RWPE1 (cell line): Measurements from ENCODE around the gene ELN.

Experiments
- CTCF ChIA-PET: fragments of 350-600 bp; sonication (Branson Sonifier 250); formaldehyde crosslinking; extraction: SDS; loops from one replicate; lab custom pipeline; 2021; lab: Yijun Ruan, JAX
- POLR2A ChIA-PET: fragments of 400-600 bp; formaldehyde crosslinking; extraction: SDS; loops from one replicate; lab custom pipeline; 2020; ENCODE audit warnings: antibody characterized with exemption; ENCODE audit not compliant: low non-redundant PET; lab: Yijun Ruan, JAX
- DNase-seq: peaks from one replicate; pipeline ENCODE4 v3.0.0; 2012; ENCODE audit warnings: low spot score
- H3K27ac ChIP-seq: fragments of 450-650 bp; 2 replicates; pipeline ENCODE4 v1.5.1; 2017
- TF ChIP-seq, protein P1 (sequence below): fragments of 450-650 bp; conservative IDR thresholded peaks from 2 replicates; pipeline ENCODE4 v1.5.1; 2017; ENCODE audit warnings: low read depth, mild to moderate bottlenecking

The ELN gene

GRCh38 chr7:74037609-74038008 lies 9.6 kb downstream of the ELN start:
- POLR2A ChIA-PET: no interaction called here
- TF ChIP-seq, protein P1, sequence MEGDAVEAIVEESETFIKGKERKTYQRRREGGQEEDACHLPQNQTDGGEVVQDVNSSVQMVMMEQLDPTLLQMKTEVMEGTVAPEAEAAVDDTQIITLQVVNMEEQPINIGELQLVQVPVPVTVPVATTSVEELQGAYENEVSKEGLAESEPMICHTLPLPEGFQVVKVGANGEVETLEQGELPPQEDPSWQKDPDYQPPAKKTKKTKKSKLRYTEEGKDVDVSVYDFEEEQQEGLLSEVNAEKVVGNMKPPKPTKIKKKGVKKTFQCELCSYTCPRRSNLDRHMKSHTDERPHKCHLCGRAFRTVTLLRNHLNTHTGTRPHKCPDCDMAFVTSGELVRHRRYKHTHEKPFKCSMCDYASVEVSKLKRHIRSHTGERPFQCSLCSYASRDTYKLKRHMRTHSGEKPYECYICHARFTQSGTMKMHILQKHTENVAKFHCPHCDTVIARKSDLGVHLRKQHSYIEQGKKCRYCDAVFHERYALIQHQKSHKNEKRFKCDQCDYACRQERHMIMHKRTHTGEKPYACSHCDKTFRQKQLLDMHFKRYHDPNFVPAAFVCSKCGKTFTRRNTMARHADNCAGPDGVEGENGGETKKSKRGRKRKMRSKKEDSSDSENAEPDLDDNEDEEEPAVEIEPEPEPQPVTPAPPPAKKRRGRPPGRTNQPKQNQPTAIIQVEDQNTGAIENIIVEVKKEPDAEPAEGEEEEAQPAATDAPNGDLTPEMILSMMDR: no peak
- no peak for DNase-seq
- CTCF ChIA-PET: interaction anchor here (1.6 to 2.2 kb wide), 2 partner anchors 11 kb away, joined by 6 to 7 read pairs; no protein-coding TSS in a partner anchor
- H3K27ac ChIP-seq: peak overlapping the region; percentile 85

DNA sequence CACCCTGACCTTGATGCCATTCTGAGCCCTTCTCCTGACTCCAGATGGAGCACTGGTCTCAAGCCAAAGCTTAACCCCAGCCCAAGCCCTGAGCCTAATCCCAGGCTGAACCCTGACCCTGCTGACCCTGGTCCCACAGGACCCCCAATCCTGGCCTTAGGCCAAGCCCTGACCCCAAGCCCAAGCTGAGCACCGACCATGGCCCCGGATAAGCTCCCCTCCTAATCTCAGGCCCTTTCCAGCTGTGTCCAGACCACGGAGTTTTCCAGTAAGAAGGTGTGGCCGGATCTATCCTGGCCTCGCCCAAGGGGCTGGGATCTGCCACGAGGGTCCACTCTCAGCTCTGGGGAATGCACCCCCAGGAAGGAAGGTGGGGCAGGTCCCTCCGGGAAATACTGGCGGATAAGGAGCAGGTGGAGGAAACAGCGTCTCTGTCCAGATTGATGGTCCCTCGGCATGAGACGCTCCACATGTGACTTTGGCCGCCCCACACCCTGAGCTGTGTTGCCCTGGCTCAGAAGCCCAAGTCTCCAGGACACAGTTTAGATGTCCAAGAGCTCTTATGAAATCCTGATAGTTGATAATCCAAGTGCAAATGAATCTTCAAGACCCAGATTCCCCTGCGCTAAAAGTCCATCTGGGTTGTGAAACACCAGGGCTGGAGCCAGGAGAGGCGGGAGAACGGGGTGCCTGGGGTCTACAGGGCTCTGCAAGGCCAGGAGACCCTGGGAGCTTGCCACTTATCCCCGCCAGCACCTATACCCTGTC lies 10.4 kb downstream of the ELN start:
- H3K27ac ChIP-seq: peak overlapping the region; percentile 85
- TF ChIP-seq, protein P1: no peak
- CTCF ChIA-PET: interaction anchor here (2.2 kb wide), 1 partner anchor 12 kb away, joined by 7 read pairs; no protein-coding TSS in a partner anchor
- no peak for DNase-seq
- POLR2A ChIA-PET: no interaction called here

GRCh38 chr7:74039337-74039736 lies 11.4 kb downstream of the ELN start:
- H3K27ac ChIP-seq: peak overlapping the region; percentile 85
- DNase-seq: no peak
- TF ChIP-seq, protein P1: no peak
- ChIA-PET POLR2A (no interaction called here), CTCF (interaction anchor here (0.9 to 2.2 kb wide), 2 partner anchors 13 to 167 kb away, joined by 3 to 7 read pairs; no protein-coding TSS in a partner anchor)

DNA sequence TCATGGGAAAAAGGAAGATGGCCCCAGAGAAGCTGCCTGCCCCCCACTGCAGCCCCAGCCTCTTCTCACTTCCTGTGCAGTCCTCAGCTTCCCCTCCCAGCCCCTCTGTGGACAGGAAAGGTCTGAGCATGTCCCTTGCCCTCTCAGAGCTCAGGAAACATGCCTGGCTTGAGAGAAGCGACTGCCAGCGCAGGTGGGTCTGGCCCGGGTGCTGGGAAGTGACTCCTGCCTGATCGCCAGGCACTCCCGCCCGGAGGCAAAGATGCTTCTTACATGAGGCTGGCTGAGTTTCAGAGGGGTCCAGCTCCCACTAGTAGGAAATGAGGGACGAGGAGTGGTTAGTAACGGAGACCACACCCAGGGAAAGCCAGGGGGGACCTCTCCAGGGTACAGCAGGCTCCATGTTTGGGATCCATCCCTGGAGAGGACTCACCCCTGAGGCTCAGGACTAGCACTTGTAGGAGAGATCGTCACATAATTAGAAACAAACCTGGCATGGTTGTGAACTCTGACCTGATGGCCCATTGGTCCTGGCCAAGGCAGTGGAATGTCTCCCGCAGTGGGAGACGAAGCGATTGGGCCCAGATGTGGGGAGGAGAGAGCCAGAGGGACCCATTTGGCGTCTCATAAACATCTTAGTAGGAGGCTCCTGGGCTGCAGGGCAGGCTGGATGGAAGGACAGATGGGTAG lies 12.3 kb downstream of the ELN start:
- ChIA-PET CTCF (interaction anchor here (0.5 to 2.2 kb wide), 2 partner anchors 13 to 336 kb away, joined by 3 to 7 read pairs; no protein-coding TSS in a partner anchor), POLR2A (no interaction called here)
- TF ChIP-seq, protein P1: no peak
- H3K27ac ChIP-seq: peak overlapping the region; percentile 85
- no peak for DNase-seq

GRCh38 chr7:74040791-74041520 lies 13.0 kb downstream of the ELN start:
- peak overlapping the region; percentile 85 for H3K27ac ChIP-seq
- no peak for DNase-seq
- CTCF ChIA-PET: no interaction called here
- TF ChIP-seq, protein P1: no peak
- POLR2A ChIA-PET: no interaction called here
